ENCODE results near the gene TNFAIP1.

The TNFAIP1 gene

DNA sequence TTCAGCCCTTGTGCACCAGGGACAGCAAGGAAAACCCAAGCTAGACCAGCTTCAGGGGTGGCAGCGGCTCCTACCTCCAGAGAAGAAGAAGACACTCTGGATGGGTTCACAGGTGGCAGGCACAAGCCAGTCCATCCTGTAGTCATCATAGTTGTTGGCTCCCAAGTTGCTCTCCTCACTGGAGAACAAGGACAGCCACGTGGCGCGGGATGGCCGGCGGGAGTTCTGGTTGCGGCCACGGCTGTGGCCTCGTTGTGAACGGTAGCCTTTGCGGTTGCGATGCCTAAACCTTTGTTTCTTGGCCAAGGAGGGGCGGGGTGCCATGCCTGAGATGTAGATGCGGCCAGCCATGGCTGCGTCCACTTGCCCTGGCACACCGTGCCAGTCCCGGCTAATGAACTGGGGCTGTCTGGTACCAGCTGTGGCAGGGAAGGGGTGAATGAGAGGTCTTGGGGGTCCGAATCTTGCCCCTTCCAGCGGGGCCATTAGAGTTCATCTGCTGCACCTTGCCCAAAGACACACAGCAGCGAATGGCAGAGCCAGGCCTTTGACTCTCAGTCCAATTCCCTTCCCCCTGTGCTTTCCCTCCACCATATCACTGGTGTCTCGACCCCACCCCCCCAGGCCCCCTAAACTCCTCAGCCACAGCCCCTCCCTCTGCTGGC, 32.2 kb downstream of the TNFAIP1 start:
- no peaks in the 10 kb centered on the region for H3K27me3 ChIP-seq (ENCODE audit: low read depth, low read length)
- H3K36me3 ChIP-seq (replicated peaks; ENCODE audit: low read depth, low read length) = peaks cover 3% of the 10 kb centered on the region
- H3K27ac ChIP-seq (ENCODE audit: low read length) = no peak overlapping the region
- no peak overlapping the region for H3K4me2 ChIP-seq (ENCODE audit: low read length)
- peaks cover 7% of the 10 kb centered on the region for H3K4me1 ChIP-seq (ENCODE audit: low read length)
- H4K20me1 ChIP-seq (ENCODE audit: insufficient read depth, low read length) = 0 out of 2 replicates have a peak, but pooled peaks cover 3% of the 10 kb centered on the region
- no peak overlapping the region for H3K9ac ChIP-seq (ENCODE audit: low read length)
- H3K9me3 ChIP-seq (ENCODE audit: insufficient read depth, low read length) = no peaks in the 10 kb centered on the region
- H3K4me3 ChIP-seq (ENCODE audit: low read length) = no peak overlapping the region
- no peak for TF ChIP-seq EZH2phosphoT487 (IDR thresholded peaks at IDR 0.05; ENCODE audit: low read depth)
- TF ChIP-seq, protein P1, sequence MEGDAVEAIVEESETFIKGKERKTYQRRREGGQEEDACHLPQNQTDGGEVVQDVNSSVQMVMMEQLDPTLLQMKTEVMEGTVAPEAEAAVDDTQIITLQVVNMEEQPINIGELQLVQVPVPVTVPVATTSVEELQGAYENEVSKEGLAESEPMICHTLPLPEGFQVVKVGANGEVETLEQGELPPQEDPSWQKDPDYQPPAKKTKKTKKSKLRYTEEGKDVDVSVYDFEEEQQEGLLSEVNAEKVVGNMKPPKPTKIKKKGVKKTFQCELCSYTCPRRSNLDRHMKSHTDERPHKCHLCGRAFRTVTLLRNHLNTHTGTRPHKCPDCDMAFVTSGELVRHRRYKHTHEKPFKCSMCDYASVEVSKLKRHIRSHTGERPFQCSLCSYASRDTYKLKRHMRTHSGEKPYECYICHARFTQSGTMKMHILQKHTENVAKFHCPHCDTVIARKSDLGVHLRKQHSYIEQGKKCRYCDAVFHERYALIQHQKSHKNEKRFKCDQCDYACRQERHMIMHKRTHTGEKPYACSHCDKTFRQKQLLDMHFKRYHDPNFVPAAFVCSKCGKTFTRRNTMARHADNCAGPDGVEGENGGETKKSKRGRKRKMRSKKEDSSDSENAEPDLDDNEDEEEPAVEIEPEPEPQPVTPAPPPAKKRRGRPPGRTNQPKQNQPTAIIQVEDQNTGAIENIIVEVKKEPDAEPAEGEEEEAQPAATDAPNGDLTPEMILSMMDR (IDR thresholded peaks at IDR 0.05; ENCODE audit: low read depth, low read length) = no peak
- no peak overlapping the region for H2AFZ ChIP-seq (ENCODE audit: low read depth, low read length)
- peaks cover 10% of the 10 kb centered on the region for H3K79me2 ChIP-seq (ENCODE audit: low read length)

DNA sequence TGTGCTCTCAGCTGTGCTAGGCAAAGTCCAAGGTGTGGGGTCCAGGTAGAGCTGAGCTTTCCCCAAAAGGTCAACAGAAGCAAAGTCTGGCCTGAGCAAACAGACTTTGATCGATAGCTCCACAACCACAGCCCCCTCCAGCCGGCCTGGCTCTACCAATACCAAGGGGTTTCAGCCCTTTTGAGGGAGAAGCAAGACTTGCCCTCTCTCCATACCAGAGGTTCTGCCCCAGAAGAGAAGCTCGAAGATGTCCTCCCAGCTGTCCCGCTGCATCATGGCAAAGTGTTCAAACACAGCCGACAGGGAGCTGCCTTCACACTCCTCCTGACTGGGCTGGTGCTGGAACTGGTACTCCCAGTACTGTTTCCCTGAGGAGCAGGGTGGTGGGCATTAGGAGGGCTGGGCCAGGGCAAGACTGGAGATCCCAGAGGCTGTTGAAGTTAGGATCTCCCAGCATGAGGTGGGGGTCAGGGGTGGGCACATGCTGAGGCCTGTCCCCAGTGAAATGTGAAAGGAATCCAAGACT, 32.8 kb downstream of the TNFAIP1 start:
- Histone ChIP-seq H3K27ac (ENCODE audit: low read length) (no peak overlapping the region), H3K9ac (ENCODE audit: low read length) (no peak overlapping the region), H3K4me1 (ENCODE audit: low read length) (peaks cover 13% of the 10 kb centered on the region), H2AFZ (ENCODE audit: low read depth, low read length) (no peak overlapping the region), H3K4me2 (ENCODE audit: low read length) (no peak overlapping the region), H3K4me3 (ENCODE audit: low read length) (no peak overlapping the region), H4K20me1 (ENCODE audit: insufficient read depth, low read length) (peaks cover 9% of the 10 kb centered on the region; the same call in 1 of the 2 replicates), H3K27me3 (ENCODE audit: low read depth, low read length) (no peaks in the 10 kb centered on the region), H3K36me3 (replicated peaks; ENCODE audit: low read depth, low read length) (peaks cover 3% of the 10 kb centered on the region), H3K79me2 (ENCODE audit: low read length) (peaks cover 16% of the 10 kb centered on the region), H3K9me3 (ENCODE audit: insufficient read depth, low read length) (no peaks in the 10 kb centered on the region)
- no peak for TF ChIP-seq EZH2phosphoT487 (IDR thresholded peaks at IDR 0.05; ENCODE audit: low read depth)
- TF ChIP-seq, protein P1 (IDR thresholded peaks at IDR 0.05; ENCODE audit: low read depth, low read length) = no peak

DNA sequence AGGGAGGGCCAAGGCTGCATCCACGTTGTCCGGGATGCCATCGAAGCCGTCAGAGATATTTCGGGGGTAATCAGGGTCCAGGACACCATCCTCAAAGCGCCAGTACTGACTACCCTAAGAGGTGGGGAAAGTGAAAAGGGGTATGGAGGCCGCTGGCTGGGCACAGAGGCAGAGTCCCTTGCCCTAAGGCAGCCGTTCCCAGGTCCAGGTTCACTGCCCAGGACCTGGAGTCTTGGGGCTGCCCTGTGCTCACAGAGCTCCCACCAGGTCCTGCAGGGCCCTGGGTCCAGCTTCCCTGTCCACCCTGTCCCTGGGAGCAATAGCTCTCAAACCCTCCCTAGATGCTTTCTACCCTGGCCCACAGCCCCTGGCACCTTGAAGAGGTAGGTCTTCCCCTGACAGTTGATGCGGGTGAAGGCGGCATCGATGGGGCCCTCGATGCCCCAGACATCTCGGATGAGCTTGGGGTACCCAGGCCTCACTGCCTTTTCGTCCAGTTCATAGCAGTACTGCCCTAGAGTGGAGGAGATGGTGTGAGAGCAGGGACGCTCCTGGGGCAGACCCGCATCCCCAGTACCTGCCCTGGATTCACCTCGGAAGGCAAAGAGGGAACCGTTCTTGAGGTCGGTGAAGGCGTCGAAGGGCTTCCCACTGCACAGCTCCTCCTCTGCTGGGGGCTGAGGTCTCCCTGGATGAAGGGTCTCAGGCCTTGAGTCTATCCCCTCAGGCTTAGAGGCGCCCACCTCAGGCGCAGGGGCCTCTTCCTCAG, 33.5 kb downstream of the TNFAIP1 start:
- peaks cover 12% of the 10 kb centered on the region; the same call in 1 of the 2 replicates for H4K20me1 ChIP-seq (ENCODE audit: insufficient read depth, low read length)
- no peaks in the 10 kb centered on the region for H3K9me3 ChIP-seq (ENCODE audit: insufficient read depth, low read length)
- TF ChIP-seq, protein P1 (IDR thresholded peaks at IDR 0.05; ENCODE audit: low read depth, low read length) = no peak
- no peak for TF ChIP-seq EZH2phosphoT487 (IDR thresholded peaks at IDR 0.05; ENCODE audit: low read depth)
- H3K36me3 ChIP-seq (replicated peaks; ENCODE audit: low read depth, low read length) = no peaks in the 10 kb centered on the region
- no peak overlapping the region for H2AFZ ChIP-seq (ENCODE audit: low read depth, low read length)
- H3K4me2 ChIP-seq (ENCODE audit: low read length) = no peak overlapping the region
- no peak overlapping the region for H3K4me3 ChIP-seq (ENCODE audit: low read length)
- no peak overlapping the region for H3K9ac ChIP-seq (ENCODE audit: low read length)
- peaks cover 16% of the 10 kb centered on the region for H3K4me1 ChIP-seq (ENCODE audit: low read length)
- H3K27ac ChIP-seq (ENCODE audit: low read length) = no peak overlapping the region
- H3K79me2 ChIP-seq (ENCODE audit: low read length) = peaks cover 23% of the 10 kb centered on the region
- H3K27me3 ChIP-seq (ENCODE audit: low read depth, low read length) = no peaks in the 10 kb centered on the region

DNA sequence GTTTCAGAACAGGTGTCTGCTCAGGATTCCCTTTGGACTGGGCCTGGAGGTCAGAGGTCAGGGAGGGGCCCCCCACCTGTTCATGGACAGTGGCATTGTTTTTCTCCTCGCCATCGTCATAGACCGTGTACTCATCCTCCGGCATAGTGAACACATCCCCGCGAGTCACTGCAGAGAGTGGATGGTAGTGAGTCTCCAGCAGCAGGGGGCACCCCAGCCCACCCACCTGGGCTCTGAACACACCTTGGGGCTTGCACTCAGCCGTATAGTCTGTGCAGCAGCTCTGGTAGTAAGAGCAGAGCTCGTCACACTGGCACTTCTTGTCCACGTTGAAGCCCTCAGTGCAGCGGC, 34.1 kb downstream of the TNFAIP1 start:
- Histone ChIP-seq H3K9me3 (ENCODE audit: insufficient read depth, low read length) (no peaks in the 10 kb centered on the region), H3K4me2 (ENCODE audit: low read length) (no peak overlapping the region), H3K4me3 (ENCODE audit: low read length) (no peak overlapping the region), H3K4me1 (ENCODE audit: low read length) (peaks cover 16% of the 10 kb centered on the region), H3K79me2 (ENCODE audit: low read length) (peaks cover 28% of the 10 kb centered on the region), H4K20me1 (ENCODE audit: insufficient read depth, low read length) (peaks cover 12% of the 10 kb centered on the region; the same call in 1 of the 2 replicates), H2AFZ (ENCODE audit: low read depth, low read length) (no peak overlapping the region), H3K27me3 (ENCODE audit: low read depth, low read length) (no peaks in the 10 kb centered on the region), H3K27ac (ENCODE audit: low read length) (no peak overlapping the region), H3K9ac (ENCODE audit: low read length) (no peak overlapping the region), H3K36me3 (replicated peaks; ENCODE audit: low read depth, low read length) (no peaks in the 10 kb centered on the region)
- TF ChIP-seq, protein P1 (IDR thresholded peaks at IDR 0.05; ENCODE audit: low read depth, low read length) = no peak
- no peak for TF ChIP-seq EZH2phosphoT487 (IDR thresholded peaks at IDR 0.05; ENCODE audit: low read depth)

Data from OCI-LY3 (cell line).